Keratinocyte (primary cell): ENCODE data around the gene KCTD21. TPM values are rescaled to one million over a fixed set of nuclear protein-coding genes. Genes with fewer than 3 reads are reported as not detected.
A peak's percentile ranks its signal among the peaks of the same experiment; 100 is the strongest.

Experiments
- DNase-seq: peaks from one replicate; pipeline ENCODE4 v3.0.0-alpha.2; 2011; ENCODE audit warnings: low read depth, missing footprints, low spot score
- FAIRE-seq: peaks from 2 replicates; lab custom pipeline; 2011; peaks lifted over from hg19 to GRCh38; lab: Jason Lieb, UNC
- H2AFZ ChIP-seq: 2 replicates; pipeline ENCODE4 v1.6.0; 2012; ENCODE audit warnings: low read length, control low read depth, inconsistent platforms; ENCODE audit not compliant: control insufficient read depth
- H3K27ac ChIP-seq: 2 replicates; pipeline ENCODE4 v1.5.1; 2011; ENCODE audit warnings: low read length; ENCODE audit not compliant: control insufficient read depth, insufficient read depth
- H3K27me3 ChIP-seq: 3 replicates; pipeline ENCODE4 v1.6.0; 2011; ENCODE audit warnings: low read length; ENCODE audit not compliant: control insufficient read depth, insufficient read depth; ENCODE audit errors: extremely low read depth
- H3K36me3 ChIP-seq, 2 experiments: 2 replicates in 1 of 2; 3 replicates in 1 of 2; pipeline ENCODE4 v1.5.1; 2011; ENCODE audit warnings: low read length in 2 of 2, mild to moderate bottlenecking in 1 of 2; ENCODE audit not compliant: control insufficient read depth in 2 of 2, insufficient read depth in 2 of 2; ENCODE audit errors: extremely low read depth in 1 of 2
- H3K4me1 ChIP-seq: 3 replicates; pipeline ENCODE4 v1.5.1; 2011; ENCODE audit warnings: low read length; ENCODE audit not compliant: control insufficient read depth, insufficient read depth; ENCODE audit errors: extremely low read depth
- H3K4me2 ChIP-seq: 3 replicates; pipeline ENCODE4 v1.6.0; 2011; ENCODE audit warnings: low read depth, low read length; ENCODE audit not compliant: control insufficient read depth, insufficient read depth; ENCODE audit errors: extremely low read depth
- H3K4me3 ChIP-seq, 3 experiments: fragments of 200-600 bp in 1 of 3; sonication (generic) in 1 of 3; 2 replicates in 2 of 3; 3 replicates in 1 of 3; pipeline ENCODE4 v1.5.1; 2011 to 2016; ENCODE audit warnings: low read length in 3 of 3, mild to moderate bottlenecking in 3 of 3, control low read depth in 2 of 3, inconsistent platforms in 1 of 3, low read depth in 1 of 3, mixed read lengths in 1 of 3, mixed run types in 1 of 3, moderate library complexity in 1 of 3; ENCODE audit not compliant: control insufficient read depth in 2 of 3, insufficient read depth in 2 of 3; ENCODE audit errors: extremely low read depth in 1 of 3
- H3K79me2 ChIP-seq: 2 replicates; pipeline ENCODE4 v1.6.0; 2012; ENCODE audit warnings: low read length; ENCODE audit not compliant: control insufficient read depth, insufficient read depth
- H3K9ac ChIP-seq: 3 replicates; pipeline ENCODE4 v1.6.0; 2011; ENCODE audit warnings: low read length; ENCODE audit not compliant: control insufficient read depth, insufficient read depth; ENCODE audit errors: extremely low read depth
- H3K9me1 ChIP-seq: 3 replicates; pipeline ENCODE4 v1.6.0; 2011; ENCODE audit warnings: low read length; ENCODE audit not compliant: control insufficient read depth, insufficient read depth; ENCODE audit errors: extremely low read depth
- H3K9me3 ChIP-seq: 2 replicates; pipeline ENCODE4 v1.5.1; 2012; ENCODE audit warnings: low read depth, low read length; ENCODE audit not compliant: control insufficient read depth
- H4K20me1 ChIP-seq: 3 replicates; pipeline ENCODE4 v1.6.0; 2011; ENCODE audit warnings: low read length; ENCODE audit not compliant: control insufficient read depth, insufficient read depth; ENCODE audit errors: extremely low read depth
- CTCF ChIP-seq, 3 experiments: IDR thresholded peaks in 1 of 3; conservative IDR thresholded peaks in 1 of 3; optimal IDR thresholded peaks in 1 of 3; 2 replicates in 2 of 3; 3 replicates in 1 of 3; pipeline versions ENCODE3 to v1.5.1; 2011; ENCODE audit warnings: low read length in 3 of 3, mild to moderate bottlenecking in 3 of 3, moderate library complexity in 2 of 3, control low read depth in 1 of 3, inconsistent platforms in 1 of 3; ENCODE audit not compliant: insufficient read depth in 2 of 3; ENCODE audit errors: extremely low read depth in 1 of 3
- EZH2 ChIP-seq: IDR thresholded peaks from one replicate; pipeline ENCODE4 v1.6.1; 2012; ENCODE audit warnings: inconsistent platforms, mild to moderate bottlenecking, low read length, moderate library complexity
- dilution Hi-C: fragments of 300-500 bp; cut with MboI; formaldehyde crosslinking; loops from one replicate; pipeline ENCODE4 v1.7.0; 2020; ENCODE audit warnings: low sequenced_read_pairs; ENCODE audit not compliant: extremely low pct_ligation_motif_present
- polyA minus RNA-seq, 3 experiments: library from RNA; depleted of rRNA, polyadenylated mRNA; stranded (reverse); fragments of >200 nt; gene quantifications; 1 replicate in 1 of 3; 2 replicates in 1 of 3; 3 replicates in 1 of 3; pipeline ENCODE4 v1.2.3, GENCODE V29; 2011
- polyA plus RNA-seq, 5 experiments: library from polyadenylated mRNA; depleted of rRNA in 3 of 5; stranded (reverse) in 3 of 5; stranded (forward) in 1 of 5; unstranded in 1 of 5; fragments of >200 nt; gene quantifications; 1 replicate in 1 of 5; 2 replicates in 3 of 5; 3 replicates in 1 of 5; pipeline versions ENCODE4 v1.2.1 to v1.2.3, GENCODE V29; 2011 to 2012; ENCODE audit warnings: missing spikeins in 2 of 5, low read depth in 1 of 5, low replicate concordance in 1 of 5

The KCTD21 gene
- polyA plus RNA-seq (10.4 to 14.9 TPM (median 13.1 TPM) in 3 replicates), polyA minus RNA-seq (21.1 to 32.3 TPM (median 23.8 TPM) in 3 replicates)
- 2.1 TPM for polyA plus RNA-seq (2011; ENCODE audit: low read depth)
- 12.8 and 14.5 TPM in 2 replicates for polyA plus RNA-seq (2011; cell fraction: cytosol; rRNA removed)
- polyA plus RNA-seq (2011; cell fraction: nucleus; rRNA removed) = 12.7 and 17.8 TPM in 2 replicates
- 6.6 and 8.7 TPM in 2 replicates for polyA plus RNA-seq (2012; ENCODE audit: low replicate concordance)
- 16.5 TPM for polyA minus RNA-seq (2011; cell fraction: cytosol; rRNA and poly(A)+ RNA removed)
- 9.0 and 13.9 TPM in 2 replicates for polyA minus RNA-seq (2011; cell fraction: nucleus; rRNA and poly(A)+ RNA removed)

GRCh38 chr11:78188286-78189173, at the start of gene KCTD21, which contains the start of gene USP35:
Gene KCTD21 (minus strand): TSS chr11:78188626. CDS start chr11:78174554, 14,072 bp downstream.
Gene USP35 (plus strand): TSS chr11:78188919. CDS start chr11:78196246, 7,327 bp downstream.
- H3K27me3 ChIP-seq = no peaks in the 10 kb centered on the region
- TF ChIP-seq EZH2 = no peak
- TF ChIP-seq CTCF (optimal IDR thresholded peaks at IDR 0.05 in 1 of 3, IDR thresholded peaks at IDR 0.05 in 1 of 3, conservative IDR thresholded peaks at IDR 0.05 in 1 of 3; ENCODE audit: extremely low read depth in 1 of 3, insufficient read depth in 2 of 3, low read length in 3 of 3) = no peak
- peak; percentile 76 for DNase-seq
- peak within 1 kb of the TSS; percentile 63 for H3K9ac ChIP-seq
- H3K9me1 ChIP-seq = no peaks in the 10 kb centered on the region
- H3K79me2 ChIP-seq = peaks cover 34% of the 10 kb centered on the region
- peak within 1 kb of the TSS; percentile 79 for H2AFZ ChIP-seq
- peak; percentile 63 for FAIRE-seq
- H3K4me2 ChIP-seq = peak within 1 kb of the TSS; percentile 91
- H3K9me3 ChIP-seq = no peaks in the 10 kb centered on the region
- peak within 1 kb of the TSS; percentile 73 to 87 (median 86) for H3K4me3 ChIP-seq
- peaks cover 0 to 2% of the 10 kb centered on the region in 2 experiments for H3K36me3 ChIP-seq
- H3K4me1 ChIP-seq = peaks cover 33% of the 10 kb centered on the region
- peak within 1 kb of the TSS; percentile 67 for H3K27ac ChIP-seq
- dilution Hi-C loops = no loop called here
- no peaks in the 10 kb centered on the region for H4K20me1 ChIP-seq

GRCh38 chr11:78237293-78238046, 49.0 kb upstream of the KCTD21 start:
- FAIRE-seq = no peak
- no peaks in the 10 kb centered on the region for H3K79me2 ChIP-seq
- TF ChIP-seq CTCF (optimal IDR thresholded peaks at IDR 0.05 in 1 of 3, IDR thresholded peaks at IDR 0.05 in 1 of 3, conservative IDR thresholded peaks at IDR 0.05 in 1 of 3; ENCODE audit: extremely low read depth in 1 of 3, insufficient read depth in 2 of 3, low read length in 3 of 3) = no peak
- no peaks in the 10 kb centered on the region for H3K4me1 ChIP-seq
- no peaks in the 10 kb centered on the region for H4K20me1 ChIP-seq
- H3K9me1 ChIP-seq = no peaks in the 10 kb centered on the region
- H3K36me3 ChIP-seq = no peaks in the 10 kb centered on the region
- H3K4me2 ChIP-seq = no peak overlapping the region
- no peak for DNase-seq
- H2AFZ ChIP-seq = no peak overlapping the region
- no peaks in the 10 kb centered on the region for H3K9me3 ChIP-seq
- H3K9ac ChIP-seq = no peak overlapping the region
- H3K27ac ChIP-seq = no peak overlapping the region
- dilution Hi-C loops = no loop called here
- no peak overlapping the region for H3K4me3 ChIP-seq
- no peaks in the 10 kb centered on the region for H3K27me3 ChIP-seq
